Left ventricle myocardium inferior (tissue), 1 donor: Measurements from ENCODE around the gene GADD45G. TPM values are rescaled to one million over a fixed set of nuclear protein-coding genes. Genes with fewer than 3 reads are reported as not detected.
A peak's percentile ranks its signal among the peaks of the same experiment; 100 is the strongest.

ENCODE experiments used
- DNase-seq: peaks from one replicate; pipeline ENCODE4 v3.0.0-alpha.2; 2020
- H3K27ac ChIP-seq: fragments of 200-600 bp; replicated peaks from 2 replicates; pipeline ENCODE4 v1.8.0; 2021
- H3K27me3 ChIP-seq: fragments of 200-600 bp; 2 replicates; pipeline ENCODE4 v1.8.0; 2021; ENCODE audit warnings: low read depth
- H3K36me3 ChIP-seq: fragments of 200-600 bp; 2 replicates; pipeline ENCODE4 v1.8.0; 2021
- H3K4me1 ChIP-seq: fragments of 200-600 bp; 2 replicates; pipeline ENCODE4 v1.8.0; 2021
- H3K4me3 ChIP-seq: fragments of 200-600 bp; 2 replicates; pipeline ENCODE4 v1.8.0; 2021; ENCODE audit warnings: mild to moderate bottlenecking, moderate library complexity
- H3K9me3 ChIP-seq: fragments of 200-600 bp; replicated peaks from 2 replicates; pipeline ENCODE4 v1.8.0; 2021
- intact Hi-C: fragments of 100-400 bp; cut with micrococcal nuclease; formaldehyde crosslinking; loops from one replicate; pipeline ENCODE4 v1.11.0; 2022
- total RNA-seq: library from RNA; stranded (reverse); fragmentation: NEBNext Ultra II Directional; extraction: Animal tissue kit (Norgen Biotek cat#: 25700); gene quantifications from one replicate; pipeline ENCODE4 v1.2.1, GENCODE V29; 2021
- TF ChIP-seq, protein P1 (sequence below): fragments of 200-600 bp; IDR thresholded peaks from 2 replicates; pipeline ENCODE4 v1.8.0; 2021; ENCODE audit warnings: antibody characterized with exemption, mild to moderate bottlenecking, borderline replicate concordance
- donor health status: DM: no; HTN: yes; CAD: no; lungs with severe emphysema.

The GADD45G gene
- total RNA-seq, 1 donor from 2014 or later, result 44.5 TPM

DNA sequence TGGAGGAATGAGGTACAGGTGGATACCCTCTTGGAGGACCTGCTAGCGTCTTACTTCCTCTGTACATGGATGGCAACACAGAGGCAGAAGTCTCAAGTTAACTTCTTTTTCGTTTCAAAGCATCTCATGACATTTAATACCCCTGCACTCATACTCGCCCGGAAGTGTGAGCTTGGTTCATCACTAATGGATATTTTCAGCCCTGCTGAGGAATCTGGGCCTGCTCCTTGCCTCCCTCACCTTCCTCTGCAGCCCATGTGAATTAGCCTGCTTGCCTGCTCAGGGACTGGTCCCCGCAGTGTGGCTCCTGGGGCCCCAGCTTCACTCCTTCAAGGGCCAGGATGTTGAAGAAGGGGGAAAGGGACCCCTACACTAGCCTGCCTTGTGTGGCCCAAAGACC is 34.1 kb downstream of the GADD45G start:
- Histone ChIP-seq H3K4me1 (peaks cover 48% of the 10 kb centered on the region), H3K4me3 (peak overlapping the region; percentile 30), H3K27me3 (no peaks in the 10 kb centered on the region), H3K9me3 (no peaks in the 10 kb centered on the region), H3K36me3 (no peaks in the 10 kb centered on the region), H3K27ac (peak overlapping the region; percentile 89)
- intact Hi-C loops, result no loop called here
- DNase-seq, result no peak
- TF ChIP-seq, protein P1, sequence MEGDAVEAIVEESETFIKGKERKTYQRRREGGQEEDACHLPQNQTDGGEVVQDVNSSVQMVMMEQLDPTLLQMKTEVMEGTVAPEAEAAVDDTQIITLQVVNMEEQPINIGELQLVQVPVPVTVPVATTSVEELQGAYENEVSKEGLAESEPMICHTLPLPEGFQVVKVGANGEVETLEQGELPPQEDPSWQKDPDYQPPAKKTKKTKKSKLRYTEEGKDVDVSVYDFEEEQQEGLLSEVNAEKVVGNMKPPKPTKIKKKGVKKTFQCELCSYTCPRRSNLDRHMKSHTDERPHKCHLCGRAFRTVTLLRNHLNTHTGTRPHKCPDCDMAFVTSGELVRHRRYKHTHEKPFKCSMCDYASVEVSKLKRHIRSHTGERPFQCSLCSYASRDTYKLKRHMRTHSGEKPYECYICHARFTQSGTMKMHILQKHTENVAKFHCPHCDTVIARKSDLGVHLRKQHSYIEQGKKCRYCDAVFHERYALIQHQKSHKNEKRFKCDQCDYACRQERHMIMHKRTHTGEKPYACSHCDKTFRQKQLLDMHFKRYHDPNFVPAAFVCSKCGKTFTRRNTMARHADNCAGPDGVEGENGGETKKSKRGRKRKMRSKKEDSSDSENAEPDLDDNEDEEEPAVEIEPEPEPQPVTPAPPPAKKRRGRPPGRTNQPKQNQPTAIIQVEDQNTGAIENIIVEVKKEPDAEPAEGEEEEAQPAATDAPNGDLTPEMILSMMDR, result no peak

DNA sequence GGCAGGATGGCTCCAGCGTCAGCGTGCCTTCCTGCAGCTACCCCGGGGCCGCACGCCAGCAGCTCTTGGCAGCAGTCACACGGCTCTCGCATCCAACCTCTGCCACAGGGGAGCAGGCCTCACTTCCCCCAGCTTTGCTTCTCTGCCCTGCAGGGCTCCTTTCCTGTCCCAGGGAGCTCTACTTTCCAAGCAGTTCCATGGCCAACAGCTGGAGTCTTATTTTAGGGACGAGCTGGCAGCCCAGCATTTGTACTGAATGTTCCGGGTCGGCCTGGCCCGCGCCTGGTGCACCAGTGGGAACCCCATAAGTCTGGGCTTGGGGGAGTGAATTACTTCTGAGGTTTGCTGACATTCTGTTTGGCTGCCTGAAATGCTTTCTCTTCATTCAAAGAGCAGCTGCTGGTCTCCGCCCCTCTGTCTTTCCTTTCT is 34.6 kb downstream of the GADD45G start:
- TF ChIP-seq, protein P1, result peak; percentile 44
- Histone ChIP-seq H3K27me3 (no peaks in the 10 kb centered on the region), H3K4me3 (peak overlapping the region; percentile 30), H3K4me1 (peaks cover 48% of the 10 kb centered on the region), H3K36me3 (no peaks in the 10 kb centered on the region), H3K27ac (peak overlapping the region; percentile 89), H3K9me3 (no peaks in the 10 kb centered on the region)
- intact Hi-C loops, result no loop called here
- peak; percentile 85 for DNase-seq

DNA sequence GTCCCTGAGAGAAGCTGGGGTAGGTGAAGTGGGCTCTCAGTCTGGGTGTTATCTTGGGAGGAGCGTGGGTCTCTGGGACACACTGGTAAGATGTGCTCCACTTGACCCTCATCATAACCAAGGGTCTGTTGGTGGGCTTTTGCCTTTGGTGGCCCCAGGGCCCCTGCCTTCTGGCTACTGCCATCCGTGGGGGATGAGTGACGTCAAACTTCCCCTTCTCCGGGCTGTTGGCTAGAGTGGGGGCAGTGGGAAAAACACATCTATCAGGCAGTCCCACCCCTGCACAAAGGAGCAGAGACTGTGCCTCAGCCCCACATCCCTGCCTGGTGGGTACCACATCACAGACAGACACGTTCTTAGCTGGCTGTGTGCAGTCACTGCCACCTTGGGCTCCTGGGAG is 35.1 kb downstream of the GADD45G start:
- TF ChIP-seq, protein P1, result no peak
- Histone ChIP-seq H3K27me3 (no peaks in the 10 kb centered on the region), H3K27ac (peak overlapping the region; percentile 89), H3K4me1 (peaks cover 44% of the 10 kb centered on the region), H3K36me3 (no peaks in the 10 kb centered on the region), H3K9me3 (no peaks in the 10 kb centered on the region), H3K4me3 (peak overlapping the region; percentile 30)
- intact Hi-C loops, result no loop called here
- DNase-seq, result no peak

DNA sequence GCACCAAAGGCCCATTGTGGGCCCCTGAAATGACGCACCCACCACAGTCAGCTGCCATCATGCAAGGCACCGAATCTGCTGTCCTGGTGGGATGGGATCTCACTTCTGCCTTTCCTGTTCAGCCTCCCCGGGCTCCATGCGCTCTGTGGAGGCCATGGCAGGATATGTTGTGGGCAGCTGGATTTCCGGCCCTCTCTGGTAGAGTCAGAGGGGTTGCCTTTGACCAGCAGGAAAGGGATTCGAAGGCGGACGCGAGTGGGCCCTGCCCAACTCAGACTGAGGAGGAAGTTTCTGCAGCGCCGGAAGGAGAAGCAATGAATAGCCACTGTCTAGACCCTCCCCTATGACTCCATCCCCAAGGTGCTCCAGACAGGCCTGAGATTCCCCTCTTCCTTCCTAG is 35.5 kb downstream of the GADD45G start:
- intact Hi-C loops, result no loop called here
- DNase-seq, result no peak
- Histone ChIP-seq H3K9me3 (no peaks in the 10 kb centered on the region), H3K27ac (peak overlapping the region; percentile 89), H3K4me1 (peaks cover 40% of the 10 kb centered on the region), H3K27me3 (no peaks in the 10 kb centered on the region), H3K36me3 (no peaks in the 10 kb centered on the region), H3K4me3 (no peak overlapping the region)
- TF ChIP-seq, protein P1, result no peak

DNA sequence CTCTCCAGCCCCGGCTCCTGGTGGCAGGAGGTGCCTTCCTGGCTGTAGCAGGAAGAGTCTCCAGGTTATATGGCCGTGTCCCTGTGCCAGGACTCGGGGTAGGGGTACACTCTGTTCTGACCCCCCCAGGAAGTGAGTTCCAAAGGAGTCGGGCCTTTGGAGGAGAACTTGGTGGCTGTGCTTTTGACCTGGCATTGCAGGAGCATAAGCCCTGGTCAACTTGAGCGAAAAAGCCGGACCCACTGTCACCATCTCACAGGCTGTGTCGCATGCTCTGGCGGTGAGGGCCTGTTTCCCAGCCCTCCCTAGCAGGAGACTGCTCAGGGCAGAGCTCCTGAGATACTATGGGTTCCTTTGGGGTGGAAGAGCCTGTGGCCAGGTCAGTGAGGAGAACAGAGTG is 36.0 kb downstream of the GADD45G start:
- no peaks in the 10 kb centered on the region for H3K9me3 ChIP-seq
- DNase-seq, result no peak
- TF ChIP-seq, protein P1, result no peak

More for the DNA sequence above, 36.0 kb downstream of the GADD45G start:
- no peak overlapping the region for H3K4me3 ChIP-seq
- H3K4me1 ChIP-seq, result peaks cover 35% of the 10 kb centered on the region
- H3K27ac ChIP-seq, result peak overlapping the region; percentile 89
- intact Hi-C loops, result no loop called here
- H3K27me3 ChIP-seq, result no peaks in the 10 kb centered on the region
- no peaks in the 10 kb centered on the region for H3K36me3 ChIP-seq
